ENCODE measurements around the gene ST8SIA6.

DNA sequence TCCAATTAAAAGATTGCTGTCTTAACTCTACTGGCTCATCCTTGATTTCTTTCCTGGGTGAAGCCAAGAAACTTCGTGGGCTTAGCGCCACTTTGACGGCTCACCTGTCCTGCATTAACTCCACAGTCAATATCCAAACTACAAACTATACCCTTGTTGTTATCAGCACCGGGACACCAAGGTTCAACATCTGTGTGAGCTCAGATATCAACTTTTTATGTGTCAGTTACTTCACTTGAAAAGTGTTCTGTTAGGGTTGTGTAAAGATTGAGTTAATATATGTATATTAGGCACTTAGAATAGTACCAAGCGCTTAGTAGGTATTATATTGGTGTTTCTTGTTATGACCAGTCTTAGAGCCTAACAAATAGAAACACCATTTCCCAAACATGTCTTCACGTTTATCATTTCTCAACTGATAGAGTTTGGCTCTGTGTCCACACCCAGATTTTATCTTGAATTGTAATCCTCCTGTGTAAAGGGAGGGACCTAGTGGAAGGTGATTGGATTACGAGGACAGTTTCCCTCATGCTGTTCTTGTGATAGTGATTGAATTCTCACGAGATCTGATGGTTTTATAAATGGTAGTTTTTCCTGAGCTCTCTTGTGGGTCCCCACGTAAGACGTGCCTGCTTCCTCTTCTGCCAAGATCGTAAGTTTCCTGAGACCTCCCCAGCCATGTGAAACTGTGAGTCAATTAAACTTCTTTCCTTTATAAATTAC is 19.0 kb upstream of the ST8SIA6 start:
- TF ChIP-seq, protein P1, sequence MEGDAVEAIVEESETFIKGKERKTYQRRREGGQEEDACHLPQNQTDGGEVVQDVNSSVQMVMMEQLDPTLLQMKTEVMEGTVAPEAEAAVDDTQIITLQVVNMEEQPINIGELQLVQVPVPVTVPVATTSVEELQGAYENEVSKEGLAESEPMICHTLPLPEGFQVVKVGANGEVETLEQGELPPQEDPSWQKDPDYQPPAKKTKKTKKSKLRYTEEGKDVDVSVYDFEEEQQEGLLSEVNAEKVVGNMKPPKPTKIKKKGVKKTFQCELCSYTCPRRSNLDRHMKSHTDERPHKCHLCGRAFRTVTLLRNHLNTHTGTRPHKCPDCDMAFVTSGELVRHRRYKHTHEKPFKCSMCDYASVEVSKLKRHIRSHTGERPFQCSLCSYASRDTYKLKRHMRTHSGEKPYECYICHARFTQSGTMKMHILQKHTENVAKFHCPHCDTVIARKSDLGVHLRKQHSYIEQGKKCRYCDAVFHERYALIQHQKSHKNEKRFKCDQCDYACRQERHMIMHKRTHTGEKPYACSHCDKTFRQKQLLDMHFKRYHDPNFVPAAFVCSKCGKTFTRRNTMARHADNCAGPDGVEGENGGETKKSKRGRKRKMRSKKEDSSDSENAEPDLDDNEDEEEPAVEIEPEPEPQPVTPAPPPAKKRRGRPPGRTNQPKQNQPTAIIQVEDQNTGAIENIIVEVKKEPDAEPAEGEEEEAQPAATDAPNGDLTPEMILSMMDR (IDR thresholded peaks at IDR 0.05), result no peak
- no peak for TF ChIP-seq POLR2A (IDR thresholded peaks at IDR 0.05)
